ENCODE measurements around the gene KRTAP6-2.

GRCh38 chr21:30616125-30616524, 17.4 kb upstream of the KRTAP6-2 start, which contains the start of gene KRTAP20-1:
- TF ChIP-seq, protein P1, sequence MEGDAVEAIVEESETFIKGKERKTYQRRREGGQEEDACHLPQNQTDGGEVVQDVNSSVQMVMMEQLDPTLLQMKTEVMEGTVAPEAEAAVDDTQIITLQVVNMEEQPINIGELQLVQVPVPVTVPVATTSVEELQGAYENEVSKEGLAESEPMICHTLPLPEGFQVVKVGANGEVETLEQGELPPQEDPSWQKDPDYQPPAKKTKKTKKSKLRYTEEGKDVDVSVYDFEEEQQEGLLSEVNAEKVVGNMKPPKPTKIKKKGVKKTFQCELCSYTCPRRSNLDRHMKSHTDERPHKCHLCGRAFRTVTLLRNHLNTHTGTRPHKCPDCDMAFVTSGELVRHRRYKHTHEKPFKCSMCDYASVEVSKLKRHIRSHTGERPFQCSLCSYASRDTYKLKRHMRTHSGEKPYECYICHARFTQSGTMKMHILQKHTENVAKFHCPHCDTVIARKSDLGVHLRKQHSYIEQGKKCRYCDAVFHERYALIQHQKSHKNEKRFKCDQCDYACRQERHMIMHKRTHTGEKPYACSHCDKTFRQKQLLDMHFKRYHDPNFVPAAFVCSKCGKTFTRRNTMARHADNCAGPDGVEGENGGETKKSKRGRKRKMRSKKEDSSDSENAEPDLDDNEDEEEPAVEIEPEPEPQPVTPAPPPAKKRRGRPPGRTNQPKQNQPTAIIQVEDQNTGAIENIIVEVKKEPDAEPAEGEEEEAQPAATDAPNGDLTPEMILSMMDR (IDR thresholded peaks at IDR 0.05) = no peak
- TF ChIP-seq EP300 (IDR thresholded peaks at IDR 0.05; ENCODE audit: low read depth) = no peak
- no peak for TF ChIP-seq POLR2AphosphoS5 (IDR thresholded peaks at IDR 0.05)
- TF ChIP-seq POLR2A (IDR thresholded peaks at IDR 0.05) = no peak
